22Rv1 (cell line): ENCODE results near the gene SLC25A53.

Source experiments
- ZFX ChIP-seq: fragments of 450-650 bp; IDR thresholded peaks from 2 replicates; pipeline ENCODE4 v1.6.1; 2017; ENCODE audit warnings: antibody characterized with exemption, borderline replicate concordance
- TF ChIP-seq, protein P1 (sequence below): fragments of 450-650 bp; IDR thresholded peaks from 2 replicates; pipeline ENCODE4 v1.5.1; 2017; ENCODE audit warnings: mild to moderate bottlenecking

DNA sequence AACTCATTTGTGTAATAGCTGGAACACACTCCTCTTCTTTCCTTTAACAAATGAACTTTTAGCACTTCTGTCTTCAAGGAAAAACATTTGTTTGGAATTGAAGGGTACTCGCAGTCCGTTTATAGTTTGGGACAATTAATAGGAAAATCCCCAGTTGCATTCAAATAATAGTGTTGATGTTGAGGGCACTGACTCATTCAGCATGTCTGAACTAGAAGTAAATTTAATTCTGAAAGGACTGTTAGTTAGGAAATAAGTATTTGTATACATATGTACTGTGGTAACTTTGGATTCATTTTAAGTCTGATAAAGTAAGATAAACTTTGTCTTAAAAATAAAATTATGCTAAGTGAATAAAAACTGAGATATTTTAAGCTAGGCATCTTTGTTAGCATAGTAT is 36.7 kb upstream of the SLC25A53 start:
- TF ChIP-seq, protein P1, sequence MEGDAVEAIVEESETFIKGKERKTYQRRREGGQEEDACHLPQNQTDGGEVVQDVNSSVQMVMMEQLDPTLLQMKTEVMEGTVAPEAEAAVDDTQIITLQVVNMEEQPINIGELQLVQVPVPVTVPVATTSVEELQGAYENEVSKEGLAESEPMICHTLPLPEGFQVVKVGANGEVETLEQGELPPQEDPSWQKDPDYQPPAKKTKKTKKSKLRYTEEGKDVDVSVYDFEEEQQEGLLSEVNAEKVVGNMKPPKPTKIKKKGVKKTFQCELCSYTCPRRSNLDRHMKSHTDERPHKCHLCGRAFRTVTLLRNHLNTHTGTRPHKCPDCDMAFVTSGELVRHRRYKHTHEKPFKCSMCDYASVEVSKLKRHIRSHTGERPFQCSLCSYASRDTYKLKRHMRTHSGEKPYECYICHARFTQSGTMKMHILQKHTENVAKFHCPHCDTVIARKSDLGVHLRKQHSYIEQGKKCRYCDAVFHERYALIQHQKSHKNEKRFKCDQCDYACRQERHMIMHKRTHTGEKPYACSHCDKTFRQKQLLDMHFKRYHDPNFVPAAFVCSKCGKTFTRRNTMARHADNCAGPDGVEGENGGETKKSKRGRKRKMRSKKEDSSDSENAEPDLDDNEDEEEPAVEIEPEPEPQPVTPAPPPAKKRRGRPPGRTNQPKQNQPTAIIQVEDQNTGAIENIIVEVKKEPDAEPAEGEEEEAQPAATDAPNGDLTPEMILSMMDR: no peak
- TF ChIP-seq ZFX: no peak
